ACC112 (cell line): ENCODE measurements around the gene BRD3OS.

Experiments
- H2AFZ ChIP-seq: fragments of 200-600 bp; sonication (generic); one replicate; pipeline ENCODE4 v1.6.0; 2017; ENCODE audit warnings: antibody characterized with exemption, low read length; ENCODE audit not compliant: unreplicated experiment
- H3K27ac ChIP-seq: fragments of 200-600 bp; sonication (generic); 2 replicates; pipeline ENCODE4 v1.5.1; 2014; ENCODE audit warnings: low read depth, mild to moderate bottlenecking, antibody characterized with exemption, low read length, moderate library complexity
- H3K27me3 ChIP-seq: fragments of 200-600 bp; sonication (generic); 2 replicates; pipeline ENCODE4 v1.6.1; 2014; ENCODE audit warnings: mild to moderate bottlenecking, antibody characterized with exemption, low read length, moderate library complexity, mixed read lengths; ENCODE audit not compliant: insufficient read depth
- H3K36me3 ChIP-seq: fragments of 200-600 bp; sonication (generic); 2 replicates; pipeline ENCODE4 v1.6.1; 2016; ENCODE audit warnings: mild to moderate bottlenecking, antibody characterized with exemption, low read length, moderate library complexity, mixed read lengths; ENCODE audit not compliant: insufficient read depth
- H3K4me1 ChIP-seq: fragments of 200-600 bp; sonication (generic); one replicate; pipeline ENCODE4 v1.6.1; 2016; ENCODE audit warnings: low read length, mixed read lengths; ENCODE audit not compliant: insufficient read depth, unreplicated experiment, control insufficient read depth
- H3K4me3 ChIP-seq: fragments of 200-600 bp; sonication (generic); 2 replicates; pipeline ENCODE4 v1.5.1; 2014; ENCODE audit warnings: mild to moderate bottlenecking, low read depth, low read length
- H3K79me2 ChIP-seq: fragments of 200-600 bp; sonication (generic); one replicate; pipeline ENCODE4 v1.6.0; 2016; ENCODE audit warnings: low read length; ENCODE audit not compliant: control insufficient read depth, unreplicated experiment, insufficient read depth

The BRD3OS gene, protein sequence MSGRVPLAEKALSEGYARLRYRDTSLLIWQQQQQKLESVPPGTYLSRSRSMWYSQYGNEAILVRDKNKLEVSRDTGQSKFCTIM

DNA sequence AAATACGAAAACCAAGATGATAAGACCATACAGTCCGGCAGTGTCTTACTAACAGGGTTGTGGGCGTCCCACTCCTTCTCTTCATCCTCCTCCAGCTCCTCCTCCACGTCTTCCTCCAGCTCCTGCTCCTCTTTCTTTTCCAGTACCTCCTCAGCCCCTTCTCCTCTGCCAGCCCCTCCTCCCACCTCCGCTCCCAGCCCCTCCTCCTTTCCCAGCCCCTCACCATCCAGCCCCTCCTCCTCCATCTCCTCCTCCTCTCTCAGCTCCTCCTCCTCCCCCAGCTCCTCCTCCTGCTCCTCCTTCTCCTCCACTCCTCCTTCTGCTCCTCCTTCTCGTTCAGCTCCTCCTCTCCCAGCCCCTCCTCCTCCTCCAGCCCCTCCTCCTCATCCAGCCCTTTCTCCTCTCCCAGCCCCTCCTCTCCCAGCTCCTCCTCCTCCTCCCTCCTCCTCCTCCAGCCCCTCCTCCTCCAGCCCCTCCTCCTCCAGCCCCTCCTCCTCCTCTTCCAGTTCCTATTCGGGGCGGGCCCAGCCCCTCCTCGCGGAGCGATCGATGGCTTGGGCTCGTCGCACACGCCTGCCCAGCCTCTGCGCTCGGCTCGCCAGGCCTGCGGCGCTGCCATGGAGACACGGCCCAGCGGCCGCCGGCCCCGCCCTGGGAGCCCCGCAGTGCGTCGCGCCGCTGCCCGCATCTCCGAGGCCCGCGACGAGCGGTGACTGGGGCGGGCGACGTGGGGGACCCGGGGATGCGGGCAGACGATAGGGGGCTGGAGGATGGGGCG is at the start of gene BRD3OS:
BRD3OS (plus strand) TSS at position 654 of the 778 bp plus-strand sequence. CDS start 1,267 bp downstream, outside the sequence.
- H3K4me3 ChIP-seq = peak within 1 kb of the TSS; percentile 94
- H3K4me1 ChIP-seq = no peaks in the 10 kb centered on the region
- H3K36me3 ChIP-seq = no peaks in the 10 kb centered on the region; the same call in 1 of the 2 replicates
- H3K27me3 ChIP-seq = no peaks in the 10 kb centered on the region
- H2AFZ ChIP-seq = peak within 1 kb of the TSS; percentile 93
- H3K79me2 ChIP-seq = no peaks in the 10 kb centered on the region
- peak within 1 kb of the TSS; percentile 26 for H3K27ac ChIP-seq

DNA sequence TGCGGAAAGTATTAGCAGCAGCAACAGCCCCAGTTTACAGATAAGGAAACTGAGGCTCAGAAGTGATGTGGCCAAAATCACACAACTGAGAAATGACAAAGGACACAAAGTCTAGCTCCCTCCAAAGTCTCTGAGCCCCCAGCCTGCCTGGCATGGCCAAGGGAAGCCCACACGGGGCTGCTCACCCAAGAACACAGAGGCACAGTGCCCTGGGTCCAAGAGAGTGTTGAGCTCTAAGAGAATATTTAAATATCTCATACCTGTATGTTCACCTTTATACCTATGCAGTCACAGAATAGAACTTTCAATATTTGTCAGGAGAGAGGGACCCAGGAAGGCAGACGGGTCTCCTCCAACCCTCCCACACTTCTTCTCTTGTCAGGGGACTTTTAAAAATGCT is 49.8 kb upstream of the BRD3OS start:
- no peaks in the 10 kb centered on the region for H3K4me1 ChIP-seq
- H3K36me3 ChIP-seq = no peaks in the 10 kb centered on the region
- peaks cover 87% of the 10 kb centered on the region for H3K79me2 ChIP-seq
- no peak overlapping the region for H3K27ac ChIP-seq
- H3K4me3 ChIP-seq = no peak overlapping the region
- no peak overlapping the region for H2AFZ ChIP-seq
- no peaks in the 10 kb centered on the region for H3K27me3 ChIP-seq

DNA sequence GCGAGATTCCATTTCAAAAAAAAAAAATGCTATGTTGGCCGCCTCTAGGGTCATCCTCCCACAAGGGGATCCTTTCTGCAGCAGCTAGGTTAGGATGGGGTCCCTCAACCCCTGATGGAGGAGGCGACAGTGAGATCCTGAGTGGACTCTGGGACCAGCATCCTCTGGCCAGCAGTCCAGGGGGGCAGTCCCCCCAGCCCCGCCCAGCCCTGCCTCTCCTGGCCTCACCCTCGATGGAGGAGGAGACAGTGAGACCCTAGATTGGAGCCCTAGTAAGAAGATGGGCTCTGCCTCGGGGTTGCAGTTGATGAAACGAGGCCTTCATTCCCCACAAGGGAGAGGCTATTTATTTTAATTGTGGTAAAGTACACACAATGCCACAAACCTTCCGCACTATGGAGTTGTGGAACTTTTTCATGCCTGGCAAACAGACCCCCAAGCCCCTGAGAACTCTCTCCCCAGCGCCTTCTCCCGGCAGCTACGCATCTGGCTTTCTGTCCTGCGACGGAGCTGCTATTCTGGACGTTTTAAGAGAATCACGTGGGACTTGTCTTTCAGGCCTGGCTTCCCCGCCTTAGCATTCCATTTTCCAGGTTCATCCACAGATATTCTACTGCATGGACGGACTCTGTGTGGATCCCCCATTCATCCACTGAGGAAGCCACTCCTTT is 49.0 kb upstream of the BRD3OS start:
- H3K4me3 ChIP-seq = no peak overlapping the region
- peaks cover 83% of the 10 kb centered on the region for H3K79me2 ChIP-seq
- H3K27me3 ChIP-seq = no peaks in the 10 kb centered on the region
- no peak overlapping the region for H2AFZ ChIP-seq
- no peaks in the 10 kb centered on the region for H3K36me3 ChIP-seq
- H3K4me1 ChIP-seq = no peaks in the 10 kb centered on the region
- no peak overlapping the region for H3K27ac ChIP-seq

DNA sequence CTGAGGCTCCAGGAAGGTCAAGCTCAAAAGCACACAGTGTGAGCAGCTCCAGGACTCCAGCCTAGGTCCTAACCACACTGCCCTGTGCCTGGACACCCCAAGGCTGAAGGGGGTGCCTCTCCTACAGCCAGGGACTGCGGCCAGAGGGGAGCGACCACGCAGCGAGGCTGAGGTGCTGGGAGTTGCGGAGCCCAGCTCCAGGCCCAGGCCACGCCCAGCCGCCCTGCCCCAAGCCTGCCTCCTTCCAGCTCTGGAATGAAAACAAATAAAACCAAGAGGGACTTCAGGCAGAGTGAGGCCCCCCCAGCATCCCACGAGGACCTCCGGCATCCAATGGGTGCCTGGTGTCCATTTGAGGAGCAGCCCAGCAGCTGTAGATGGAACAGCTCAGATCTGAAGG is 48.4 kb upstream of the BRD3OS start:
- Histone ChIP-seq H3K79me2 (peaks cover 79% of the 10 kb centered on the region), H2AFZ (no peak overlapping the region), H3K27ac (no peak overlapping the region), H3K27me3 (no peaks in the 10 kb centered on the region), H3K4me1 (no peaks in the 10 kb centered on the region), H3K4me3 (no peak overlapping the region), H3K36me3 (no peaks in the 10 kb centered on the region)

DNA sequence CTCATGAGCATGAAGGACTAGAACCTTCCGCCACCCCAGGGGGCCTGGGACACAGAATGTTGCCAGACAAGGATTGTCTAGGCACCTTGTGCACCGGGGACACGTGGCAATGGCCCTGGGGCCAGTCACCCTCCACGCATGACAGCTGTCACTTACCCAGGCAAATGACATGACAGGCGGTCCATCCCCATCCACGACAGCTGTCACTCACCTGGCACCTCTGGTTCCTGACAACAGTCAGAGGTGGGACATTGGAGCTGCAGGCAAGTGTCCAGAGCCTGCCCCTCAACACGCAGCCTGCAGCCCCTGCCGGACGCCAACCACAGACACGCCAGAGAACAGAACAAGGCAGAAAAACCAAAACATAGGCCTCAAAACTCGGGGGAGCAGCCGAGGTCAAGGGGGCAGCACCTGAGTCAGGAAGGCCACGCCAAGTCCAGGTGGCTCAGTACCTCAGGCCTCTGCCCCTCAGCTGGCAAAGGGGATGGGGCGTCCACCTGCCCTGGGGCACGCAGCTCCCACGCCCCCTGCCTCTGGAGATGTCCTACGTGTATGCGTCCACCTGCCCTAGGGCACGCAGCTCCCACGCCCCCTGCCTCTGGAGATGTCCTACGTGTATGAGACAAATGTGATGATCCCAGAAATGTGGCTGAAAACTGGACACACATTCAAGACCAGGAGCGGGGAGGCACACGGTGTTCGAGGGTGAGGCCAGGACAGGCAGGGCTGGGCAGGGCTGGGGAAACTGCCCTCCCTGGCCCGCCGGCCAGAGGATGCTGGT is 47.7 kb upstream of the BRD3OS start:
- H2AFZ ChIP-seq = no peak overlapping the region
- H3K27me3 ChIP-seq = no peaks in the 10 kb centered on the region
- no peak overlapping the region for H3K27ac ChIP-seq
- H3K79me2 ChIP-seq = peaks cover 74% of the 10 kb centered on the region
- no peaks in the 10 kb centered on the region for H3K4me1 ChIP-seq
- no peak overlapping the region for H3K4me3 ChIP-seq
- no peaks in the 10 kb centered on the region for H3K36me3 ChIP-seq

DNA sequence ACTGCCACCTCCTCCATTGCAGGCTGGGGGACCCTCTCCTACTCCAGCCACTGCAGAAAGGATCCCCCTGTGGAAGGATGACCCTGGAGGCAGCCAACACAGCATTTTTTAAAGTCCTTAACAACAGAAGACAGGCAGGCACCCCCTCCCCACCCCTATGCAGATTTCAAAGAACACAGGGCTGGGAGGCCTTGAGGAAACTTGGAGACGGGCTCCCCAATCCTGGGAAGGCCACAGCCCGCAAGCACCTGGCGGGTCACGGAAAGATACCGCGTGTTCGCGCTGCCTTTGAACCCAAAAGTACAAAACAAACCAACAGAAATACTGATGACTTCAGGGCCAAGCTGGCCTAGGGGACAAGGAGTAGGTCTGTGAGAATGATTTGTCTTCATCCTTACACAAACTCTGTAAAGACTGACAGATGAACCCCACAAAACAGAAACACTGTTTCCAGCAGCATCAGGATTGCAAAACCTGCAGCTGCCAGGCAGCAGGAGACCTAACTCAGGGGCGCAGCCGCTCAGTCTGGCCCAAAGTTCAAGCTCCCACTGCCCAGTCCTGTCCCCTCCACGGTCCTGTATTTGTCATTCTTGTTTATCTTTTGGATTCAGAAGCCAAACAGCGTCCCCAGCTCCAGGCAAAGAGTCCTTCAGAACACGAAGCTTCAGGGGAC is 46.9 kb upstream of the BRD3OS start:
- Histone ChIP-seq H3K27me3 (no peaks in the 10 kb centered on the region), H3K4me1 (no peaks in the 10 kb centered on the region), H3K4me3 (no peak overlapping the region), H3K27ac (no peak overlapping the region), H2AFZ (no peak overlapping the region), H3K79me2 (peaks cover 69% of the 10 kb centered on the region), H3K36me3 (no peaks in the 10 kb centered on the region)

DNA sequence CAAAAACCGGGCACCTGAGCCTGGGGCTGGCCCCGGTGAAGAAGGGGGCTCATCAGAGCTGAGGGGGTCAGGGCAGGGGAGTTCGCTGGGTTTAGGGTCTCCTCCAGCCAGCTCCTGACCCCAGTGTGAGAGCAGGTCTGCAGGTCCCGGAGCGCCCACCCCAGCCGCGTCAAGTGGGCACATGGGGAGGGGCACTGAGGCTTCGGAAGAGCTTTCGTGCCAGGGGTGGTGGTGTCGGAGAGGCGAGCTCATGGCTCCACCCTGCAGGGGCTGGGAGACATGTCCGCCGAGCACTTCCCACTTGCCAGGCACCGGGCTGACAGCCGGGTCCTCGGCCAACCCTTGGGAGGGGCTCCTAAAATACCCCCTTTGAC is 46.4 kb upstream of the BRD3OS start:
- Histone ChIP-seq H3K4me1 (no peaks in the 10 kb centered on the region), H3K27ac (no peak overlapping the region), H3K79me2 (peaks cover 64% of the 10 kb centered on the region), H3K27me3 (no peaks in the 10 kb centered on the region), H3K4me3 (no peak overlapping the region), H2AFZ (no peak overlapping the region), H3K36me3 (no peaks in the 10 kb centered on the region)

DNA sequence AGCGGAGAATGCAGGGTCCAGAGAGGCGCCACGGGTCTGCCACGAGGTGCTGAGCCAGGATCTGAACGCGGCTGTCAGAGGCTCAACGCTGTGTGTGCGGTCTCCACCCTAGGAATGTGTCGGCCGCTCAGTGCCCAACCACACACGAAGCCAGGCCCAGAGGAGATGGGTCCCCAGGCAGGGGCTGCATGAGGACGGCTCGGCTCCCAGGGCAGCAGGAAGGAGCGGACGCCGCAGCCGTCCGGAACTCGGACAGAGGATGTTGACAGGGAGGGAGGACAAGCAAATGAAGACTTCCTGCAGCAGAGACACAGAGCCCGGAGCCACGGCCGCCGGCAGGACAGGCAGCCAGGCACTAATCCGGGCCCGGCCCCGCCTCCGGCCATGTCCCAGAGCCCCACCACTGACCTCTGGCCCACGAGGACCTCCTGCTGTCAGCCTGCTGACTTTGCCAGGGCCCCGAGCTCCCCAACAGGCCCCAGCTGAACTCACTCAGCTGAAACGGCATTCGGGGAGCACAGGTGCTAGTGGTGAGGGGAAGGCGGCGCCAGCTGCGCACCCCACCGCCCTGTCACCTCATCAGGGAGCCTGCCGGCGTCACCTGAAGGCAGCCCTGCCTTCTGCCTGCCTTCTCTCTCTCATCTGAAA is 45.9 kb upstream of the BRD3OS start:
- Histone ChIP-seq H3K27me3 (no peaks in the 10 kb centered on the region), H2AFZ (no peak overlapping the region), H3K79me2 (peaks cover 60% of the 10 kb centered on the region), H3K4me3 (no peak overlapping the region), H3K27ac (no peak overlapping the region), H3K36me3 (no peaks in the 10 kb centered on the region), H3K4me1 (no peaks in the 10 kb centered on the region)

DNA sequence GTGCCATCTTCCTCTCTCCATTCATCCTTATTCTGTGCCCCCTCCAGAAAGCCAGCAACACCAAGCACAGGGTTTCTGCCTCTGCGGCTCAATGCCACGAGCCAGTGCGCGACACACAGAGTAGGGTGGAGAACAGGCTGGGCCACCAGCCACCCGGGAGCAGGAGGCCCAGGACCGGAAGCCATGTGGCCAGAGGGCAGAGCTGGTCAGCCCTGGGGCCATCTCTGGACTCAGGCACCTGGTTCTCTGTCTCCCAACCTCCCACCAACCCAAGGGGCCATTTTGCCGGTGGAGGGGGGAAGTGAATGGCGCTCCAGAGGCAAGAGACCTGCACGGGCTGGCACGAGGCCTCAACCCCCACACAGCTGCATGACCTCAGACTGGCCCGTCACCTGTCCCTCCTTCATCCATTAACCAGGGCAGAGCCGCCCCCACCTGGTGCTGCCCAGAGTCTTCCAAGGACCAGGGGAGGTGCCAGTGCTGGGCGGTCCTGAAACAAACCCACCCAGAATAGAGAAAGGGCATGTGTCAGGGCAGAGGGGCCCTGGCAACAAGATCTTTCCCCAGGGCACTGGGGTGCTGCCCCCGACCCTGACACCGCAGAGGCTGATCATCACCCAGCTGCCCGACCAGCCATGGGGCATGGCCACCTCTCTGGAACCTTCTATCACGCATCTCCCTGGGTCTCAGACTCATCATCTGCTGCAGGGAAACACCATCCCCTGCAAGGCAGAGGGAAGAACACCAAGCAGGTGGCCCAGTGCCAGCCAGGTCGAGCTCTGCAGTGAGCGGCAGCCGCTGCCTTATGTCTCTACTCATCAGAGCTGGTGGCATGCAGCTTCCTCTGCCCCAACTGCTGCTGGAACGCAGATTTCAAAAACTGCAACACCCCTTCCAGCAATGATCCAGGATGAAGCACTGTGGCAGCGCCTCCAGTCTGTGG is 45.1 kb upstream of the BRD3OS start:
- Histone ChIP-seq H3K79me2 (peaks cover 56% of the 10 kb centered on the region), H3K4me3 (no peak overlapping the region), H3K27ac (no peak overlapping the region)

More for the DNA sequence above, 45.1 kb upstream of the BRD3OS start:
- no peaks in the 10 kb centered on the region for H3K36me3 ChIP-seq
- no peak overlapping the region for H2AFZ ChIP-seq
- no peaks in the 10 kb centered on the region for H3K27me3 ChIP-seq
- no peaks in the 10 kb centered on the region for H3K4me1 ChIP-seq
